Spleen (tissue), 11 donors: ENCODE results near the gene LRTM2. TPM values are rescaled to one million over a fixed set of nuclear protein-coding genes. Genes with fewer than 3 reads are reported as not detected.

Experiments used
- DNase-seq: peaks from one replicate; pipeline ENCODE4 v3.0.0-alpha.2; 2020
- H3K27ac ChIP-seq, 8 donors: fragments of 200-600 bp; sonication (generic) in 7 of 8; 1 replicate in 4 of 8; 2 replicates in 4 of 8; pipeline versions ENCODE4 v1.5.0 to v1.8.0; 2016 to 2021; ENCODE audit warnings: inconsistent platforms in 4 of 8, mild to moderate bottlenecking in 4 of 8, moderate library complexity in 1 of 8
- H3K27me3 ChIP-seq, 7 donors: fragments of 200-600 bp; sonication (generic) in 6 of 7; replicated peaks in 1 of 7; 1 replicate in 4 of 7; 2 replicates in 3 of 7; pipeline versions ENCODE4 v1.5.0 to v1.8.0; 2016 to 2021; ENCODE audit warnings: inconsistent platforms in 3 of 7, mild to moderate bottlenecking in 1 of 7
- H3K36me3 ChIP-seq, 6 donors: fragments of 200-600 bp; sonication (generic) in 5 of 6; 1 replicate in 4 of 6; 2 replicates in 2 of 6; pipeline versions ENCODE4 v1.5.0 to v1.8.0; 2016 to 2021; ENCODE audit warnings: inconsistent platforms in 2 of 6
- H3K4me1 ChIP-seq, 6 donors: fragments of 200-600 bp; sonication (generic) in 5 of 6; 1 replicate in 3 of 6; 2 replicates in 3 of 6; pipeline versions ENCODE4 v1.5.0 to v1.8.0; 2016 to 2021; ENCODE audit warnings: inconsistent platforms in 3 of 6
- H3K4me3 ChIP-seq, 8 donors: fragments of 200-600 bp; sonication (generic) in 7 of 8; 1 replicate in 4 of 8; 2 replicates in 4 of 8; pipeline versions ENCODE4 v1.5.0 to v1.8.0; 2016 to 2021; ENCODE audit warnings: inconsistent platforms in 4 of 8, mild to moderate bottlenecking in 4 of 8, moderate library complexity in 2 of 8
- H3K9me3 ChIP-seq, 8 donors: fragments of 200-600 bp; sonication (generic) in 7 of 8; 1 replicate in 4 of 8; 2 replicates in 4 of 8; pipeline versions ENCODE4 v1.5.0 to v1.8.0; 2016 to 2021; ENCODE audit warnings: inconsistent platforms in 4 of 8
- CTCF ChIP-seq, 11 experiments: fragments of 200-600 bp in 7 of 11; fragments of 450-650 bp in 4 of 11; sonication (generic) in 4 of 11; IDR thresholded peaks in 8 of 11; conservative IDR thresholded peaks in 3 of 11; 1 replicate in 7 of 11; 2 replicates in 4 of 11; pipeline versions ENCODE4 v1.4.0 to v1.8.0; 2016 to 2021; ENCODE audit warnings: antibody characterized with exemption in 11 of 11, inconsistent platforms in 4 of 11, mild to moderate bottlenecking in 1 of 11
- POLR2A ChIP-seq, 3 donors: fragments of 450-650 bp; IDR thresholded peaks; one replicate each; pipeline ENCODE4 v1.5.1; 2017; ENCODE audit warnings: antibody characterized with exemption in 3 of 3, mild to moderate bottlenecking in 1 of 3
- POLR2AphosphoS5 ChIP-seq, 3 donors: sonication (generic); formaldehyde crosslinking; IDR thresholded peaks; one replicate each; pipeline ENCODE4 v1.5.1; 2017; ENCODE audit warnings: antibody characterized with exemption in 3 of 3
- WGBS, 5 donors: extraction: QIAGEN DNeasy Blood & Tissue Kit in 3 of 5; methylation state at CpG; one replicate each; pipeline versions ENCODE4 v1.1.5 to v1.1.7; 2013 to 2018; 5-methylcytosine and 5-hydroxymethylcytosine counted together
- intact Hi-C: fragments of 100-400 bp; cut with DNase I; formaldehyde crosslinking; loops from one replicate; pipeline ENCODE4 v1.15.0; 2023; ENCODE audit warnings: low total_unique reads
- polyA plus RNA-seq, 3 donors: library from polyadenylated mRNA; stranded (reverse); fragments of 200-250 nt; gene quantifications; one replicate each; pipeline ENCODE4 v1.2.1, GENCODE V29; 2013
- total RNA-seq, 7 donors: library from RNA; depleted of rRNA in 3 of 7; stranded (reverse); fragments of >200 nt in 3 of 7; fragmentation: NEBNext Ultra II Directional in 4 of 7; extraction: Animal tissue kit (Norgen Biotek cat#: 25700) in 4 of 7; gene quantifications; one replicate each; pipeline versions ENCODE4 v1.1.0 to v1.2.1, GENCODE V29; 2016 to 2021
- donor health status: healthy with polysubstance abuse.
- donor health status: DM: no; HTN: no; CAD: no; lungs with moderate emphysema.
- donor health status: DM: no; HTN: no; CAD: no.
- donor health status: Bipolar disorder and iron deficiency.
- donor health status: healthy.
- donor health status: DM: no; HTN: no; CAD: no.
- donor health status: DM: yes; HTN: yes; CAD: no.

The LRTM2 gene
- total and polyA plus RNA-seq, 10 donors: 0.12 TPM; not detected in 9

- DNase-seq: no peak
- H3K36me3 ChIP-seq: peaks cover 0 to 82% (median 18%) of the 10 kb centered on the region in 6 donors
- intact Hi-C loops: no loop called here
- no peaks in the 10 kb centered on the region for H3K27me3 ChIP-seq
- 79 to 95% (median 84%) methylated on average over 4 of the region's 4 CpGs for WGBS, 5 donors
- no peaks in the 10 kb centered on the region for H3K9me3 ChIP-seq
- H3K27ac ChIP-seq: no peak overlapping the region
- H3K4me1 ChIP-seq: peaks cover 0 to 38% (median 2%) of the 10 kb centered on the region in 6 donors
- TF ChIP-seq CTCF (IDR thresholded peaks at IDR 0.05 in 8 of 11, conservative IDR thresholded peaks at IDR 0.05 in 3 of 11) (no peak), POLR2AphosphoS5 (IDR thresholded peaks at IDR 0.05) (no peak), POLR2A (IDR thresholded peaks at IDR 0.05) (no peak)
- H3K4me3 ChIP-seq: no peak overlapping the region
Measured at GRCh38 chr12:1778911-1779310, 41.5 kb upstream of the LRTM2 start.

GRCh38 chr12:1779783-1780182 lies 40.6 kb upstream of the LRTM2 start:
- DNase-seq: no peak
- H3K27ac ChIP-seq: no peak overlapping the region
- 63 to 79% (median 76%) methylated on average over 1 of the region's 1 CpG for WGBS, 5 donors
- intact Hi-C loops: no loop called here
- TF ChIP-seq CTCF (IDR thresholded peaks at IDR 0.05 in 8 of 11, conservative IDR thresholded peaks at IDR 0.05 in 3 of 11) (no peak), POLR2AphosphoS5 (IDR thresholded peaks at IDR 0.05) (no peak), POLR2A (IDR thresholded peaks at IDR 0.05) (no peak)
- H3K36me3 ChIP-seq: peaks cover 0 to 83% (median 19%) of the 10 kb centered on the region in 6 donors
- no peak overlapping the region for H3K4me3 ChIP-seq
- H3K27me3 ChIP-seq: no peaks in the 10 kb centered on the region
- no peaks in the 10 kb centered on the region for H3K9me3 ChIP-seq
- peaks cover 0 to 35% (median 2%) of the 10 kb centered on the region in 6 donors for H3K4me1 ChIP-seq

- 47 to 89% (median 82%) methylated on average over 1 to 2 of the region's 2 CpGs for WGBS, 5 donors
Measured at GRCh38 chr12:1781772-1782171, 38.6 kb upstream of the LRTM2 start.

GRCh38 chr12:1782215-1782614 lies 38.1 kb upstream of the LRTM2 start:
- intact Hi-C loops: no loop called here
- Histone ChIP-seq H3K4me3 (no peak overlapping the region), H3K9me3 (no peaks in the 10 kb centered on the region), H3K36me3 (peaks cover 0 to 94% (median 33%) of the 10 kb centered on the region in 6 donors), H3K27ac (peak overlapping the region in 1 of 8 donors; percentile 19), H3K4me1 (peaks cover 0 to 22% (median 2%) of the 10 kb centered on the region in 6 donors), H3K27me3 (no peaks in the 10 kb centered on the region)
- TF ChIP-seq CTCF (IDR thresholded peaks at IDR 0.05 in 8 of 11, conservative IDR thresholded peaks at IDR 0.05 in 3 of 11) (no peak), POLR2A (IDR thresholded peaks at IDR 0.05) (no peak), POLR2AphosphoS5 (IDR thresholded peaks at IDR 0.05) (no peak)
- no peak for DNase-seq
- WGBS, 5 donors: 66 to 79% (median 71%) methylated on average over 2 of the region's 2 CpGs

More at GRCh38 chr12:1781772-1782171, 38.6 kb upstream of the LRTM2 start:
- Histone ChIP-seq H3K36me3 (peaks cover 0 to 89% (median 31%) of the 10 kb centered on the region in 6 donors), H3K9me3 (no peaks in the 10 kb centered on the region), H3K4me3 (no peak overlapping the region), H3K4me1 (peaks cover 0 to 22% (median 2%) of the 10 kb centered on the region in 6 donors), H3K27me3 (no peaks in the 10 kb centered on the region), H3K27ac (peak overlapping the region in 1 of 8 donors; percentile 19)
- TF ChIP-seq CTCF (IDR thresholded peaks at IDR 0.05 in 8 of 11, conservative IDR thresholded peaks at IDR 0.05 in 3 of 11) (no peak), POLR2AphosphoS5 (IDR thresholded peaks at IDR 0.05) (no peak), POLR2A (IDR thresholded peaks at IDR 0.05) (no peak)
- intact Hi-C loops: no loop called here
- no peak for DNase-seq
